ENCODE data around the gene ACADSB.

ACADSB gene

GRCh38 chr10:123100030-123100762 lies 91.4 kb downstream of the ACADSB start:
- DNase-seq (ENCODE audit: low spot score), result no peak

GRCh38 chr10:123101872-123102271 lies 93.1 kb downstream of the ACADSB start:
- no peak for DNase-seq (ENCODE audit: low spot score)

- DNase-seq (ENCODE audit: low spot score), result no peak
Observed at GRCh38 chr10:123102673-123103072, 93.9 kb downstream of the ACADSB start.

GRCh38 chr10:123103944-123104343 lies 95.1 kb downstream of the ACADSB start:
- DNase-seq (ENCODE audit: low spot score), result no peak
